H1 (cell line): Measurements from ENCODE around the gene MGMT. TPM values are rescaled to one million over a fixed set of nuclear protein-coding genes. Genes with fewer than 3 reads are reported as not detected.

Experiments used
- CTCF ChIA-PET: fragments of 300-600 bp; sonication (Branson Sonifier 250); formaldehyde crosslinking; loops from one replicate; lab custom pipeline; 2021; ENCODE audit not compliant: partially characterized antibody; lab: Charles Lee
- POLR2A ChIA-PET: fragments of 300-600 bp; sonication (Branson Sonifier 250); formaldehyde crosslinking; loops from one replicate; lab custom pipeline; 2021; ENCODE audit warnings: inconsistent platforms; ENCODE audit not compliant: partially characterized antibody; lab: Charles Lee
- DNase-seq, 2 experiments: peaks; one replicate each; pipeline versions ENCODE4 v3.0.0 to v3.0.0-alpha.2; 2010 to 2022; ENCODE audit warnings: low spot score in 2 of 2, low read depth in 1 of 2, mixed read lengths in 1 of 2
- FAIRE-seq: peaks from 2 replicates; lab custom pipeline; 2011; peaks lifted over from hg19 to GRCh38; lab: Jason Lieb, UNC
- H2AFZ ChIP-seq: 2 replicates; pipeline ENCODE4 v1.8.1; 2012; ENCODE audit warnings: low read length, inconsistent platforms
- H2AK5ac ChIP-seq: 2 replicates; pipeline ENCODE4 v1.6.1; 2013; ENCODE audit warnings: low read depth, low read length
- H2BK120ac ChIP-seq: replicated peaks from 2 replicates; pipeline ENCODE3; 2013; ENCODE audit warnings: low read depth, low read length, inconsistent platforms
- H2BK12ac ChIP-seq: 2 replicates; pipeline ENCODE4 v1.6.1; 2013; ENCODE audit warnings: low read depth, low read length
- H2BK15ac ChIP-seq: 2 replicates; pipeline ENCODE4 v1.6.1; 2013; ENCODE audit warnings: low read length
- H2BK20ac ChIP-seq: 2 replicates; pipeline ENCODE4 v1.6.1; 2013; ENCODE audit warnings: low read length
- H2BK5ac ChIP-seq: 2 replicates; pipeline ENCODE4 v1.6.1; 2013; ENCODE audit warnings: low read depth, low read length
- H3K14ac ChIP-seq: 2 replicates; pipeline ENCODE4 v1.6.1; 2013; ENCODE audit warnings: inconsistent platforms; ENCODE audit not compliant: insufficient read length
- H3K18ac ChIP-seq: 2 replicates; pipeline ENCODE4 v1.6.1; 2013; ENCODE audit warnings: low read length; ENCODE audit errors: extremely low read depth
- H3K23ac ChIP-seq: 2 replicates; pipeline ENCODE4 v1.6.1; 2013; ENCODE audit warnings: inconsistent platforms; ENCODE audit not compliant: insufficient read length
- H3K23me2 ChIP-seq: 2 replicates; pipeline ENCODE4 v1.6.1; 2013; ENCODE audit warnings: low read depth, low read length
- H3K27ac ChIP-seq: 2 replicates; pipeline ENCODE4 v1.6.1; 2011; ENCODE audit warnings: low read depth, low read length, inconsistent platforms
- H3K27me3 ChIP-seq, 4 experiments: replicated peaks in 1 of 4; 1 replicate in 1 of 4; 2 replicates in 3 of 4; pipeline versions ENCODE4 v1.6.1 to v1.8.1; 2011 to 2013; ENCODE audit warnings: low read length in 3 of 4, mild to moderate bottlenecking in 3 of 4, inconsistent platforms in 2 of 4, mixed read lengths in 2 of 4, moderate library complexity in 1 of 4; ENCODE audit not compliant: control insufficient read depth in 3 of 4, insufficient read depth in 3 of 4; ENCODE audit errors: extremely low read depth in 1 of 4
- H3K36me3 ChIP-seq, 4 experiments: 2 replicates each; pipeline versions ENCODE4 v1.6.1 to v1.8.1; 2011 to 2013; ENCODE audit warnings: mild to moderate bottlenecking in 4 of 4, low read length in 3 of 4, moderate library complexity in 2 of 4, control low read depth in 1 of 4, inconsistent platforms in 1 of 4; ENCODE audit not compliant: insufficient read depth in 4 of 4, control insufficient read depth in 2 of 4
- H3K4ac ChIP-seq: replicated peaks from 2 replicates; pipeline ENCODE3; 2013; ENCODE audit warnings: low read length, low read depth, mixed read lengths, inconsistent platforms; ENCODE audit not compliant: insufficient read length
- H3K4me1 ChIP-seq, 4 experiments: replicated peaks in 1 of 4; 1 replicate in 1 of 4; 2 replicates in 3 of 4; pipeline versions ENCODE4 v1.6.1 to v1.8.1; 2011 to 2013; ENCODE audit warnings: low read length in 3 of 4, inconsistent platforms in 2 of 4, mixed read lengths in 1 of 4; ENCODE audit not compliant: insufficient read depth in 4 of 4, control insufficient read depth in 3 of 4
- H3K4me2 ChIP-seq, 2 experiments: 2 replicates each; pipeline versions ENCODE4 v1.6.1 to v1.8.1; 2011 to 2013; ENCODE audit warnings: low read depth in 2 of 2, low read length in 2 of 2, control low read depth in 1 of 2, inconsistent platforms in 1 of 2, mild to moderate bottlenecking in 1 of 2; ENCODE audit not compliant: insufficient read depth in 1 of 2
- H3K4me3 ChIP-seq, 4 experiments: fragments of 200-600, 300-600 bp in 1 of 4; sonication (generic), shearing (Covaris generic), sonication (Bioruptor Twin) in 1 of 4; 2 replicates each; pipeline versions ENCODE4 v1.5.1 to v1.8.1; 2011 to 2016; ENCODE audit warnings: low read length in 4 of 4, low read depth in 3 of 4, control low read depth in 2 of 4, inconsistent platforms in 2 of 4, mild to moderate bottlenecking in 2 of 4, mixed read lengths in 1 of 4, moderate library complexity in 1 of 4; ENCODE audit not compliant: insufficient read depth in 2 of 4; ENCODE audit errors: extremely low read depth in 1 of 4
- H3K56ac ChIP-seq: replicated peaks from 2 replicates; pipeline ENCODE3; 2013; ENCODE audit warnings: low read depth, mild to moderate bottlenecking, mixed read lengths, low read length, inconsistent platforms; ENCODE audit not compliant: insufficient read length
- H3K79me1 ChIP-seq: 2 replicates; pipeline ENCODE4 v1.6.1; 2013; ENCODE audit warnings: low read depth, low read length, control low read depth
- H3K79me2 ChIP-seq, 2 experiments: 2 replicates each; pipeline versions ENCODE4 v1.6.1 to v1.8.1; 2012 to 2013; ENCODE audit warnings: low read length in 2 of 2, mild to moderate bottlenecking in 2 of 2, inconsistent platforms in 1 of 2; ENCODE audit not compliant: insufficient read depth in 2 of 2, control insufficient read depth in 1 of 2
- H3K9ac ChIP-seq, 4 experiments: replicated peaks in 1 of 4; 1 replicate in 1 of 4; 2 replicates in 3 of 4; pipeline versions ENCODE4 v1.6.1 to v1.8.1; 2011 to 2013; ENCODE audit warnings: low read depth in 3 of 4, low read length in 3 of 4, control low read depth in 2 of 4, mild to moderate bottlenecking in 2 of 4, moderate library complexity in 2 of 4, inconsistent platforms in 1 of 4; ENCODE audit errors: extremely low read depth in 1 of 4
- H3K9me3 ChIP-seq, 2 experiments: 2 replicates each; pipeline versions ENCODE4 v1.6.1 to v1.8.1; 2012 to 2013; ENCODE audit warnings: mild to moderate bottlenecking in 2 of 2, moderate library complexity in 2 of 2, control low read depth in 1 of 2, inconsistent platforms in 1 of 2, low read depth in 1 of 2, low read length in 1 of 2, mixed read lengths in 1 of 2; ENCODE audit not compliant: insufficient read depth in 2 of 2
- H4K20me1 ChIP-seq, 2 experiments: replicated peaks in 1 of 2; 2 replicates each; pipeline versions ENCODE3 to v1.8.1; 2011 to 2013; ENCODE audit warnings: inconsistent platforms in 2 of 2, low read length in 2 of 2, mild to moderate bottlenecking in 1 of 2; ENCODE audit not compliant: insufficient read depth in 2 of 2, control insufficient read depth in 1 of 2
- H4K5ac ChIP-seq: 2 replicates; pipeline ENCODE4 v1.6.1; 2013; ENCODE audit warnings: low read length, low read depth, mixed read lengths, inconsistent platforms; ENCODE audit not compliant: insufficient read length
- H4K8ac ChIP-seq: 2 replicates; pipeline ENCODE4 v1.8.0; 2013; ENCODE audit warnings: mild to moderate bottlenecking, moderate library complexity, low read length, inconsistent platforms; ENCODE audit not compliant: insufficient read depth; ENCODE audit errors: extremely low read depth
- H4K91ac ChIP-seq: replicated peaks from 2 replicates; pipeline ENCODE3; 2013; ENCODE audit warnings: low read length, mixed read lengths, inconsistent platforms; ENCODE audit not compliant: insufficient read length
- CBX5 ChIP-seq: fragments of 300-800, 300-1000 bp; sonication (generic); IDR thresholded peaks from 2 replicates; pipeline ENCODE4 v1.7.1; 2016; ENCODE audit warnings: antibody characterized with exemption, low read length, low read depth
- EGR1 ChIP-seq: IDR thresholded peaks from 2 replicates; pipeline ENCODE4 v1.6.1; 2011; ENCODE audit warnings: low read depth, low read length, borderline replicate concordance
- WGBS, 2 experiments: shearing (Covaris generic) in 1 of 2; methylation state at CpG; one replicate each; pipeline versions ENCODE4 v1.1.6 to v1.1.7; 2013 to 2015; ENCODE audit warnings: low lambda C conversion rate in 2 of 2, mixed read lengths in 2 of 2, inconsistent platforms in 1 of 2, low coverage in 1 of 2, missing lambda C conversion rate in 1 of 2; ENCODE audit not compliant: insufficient replicate concordance in 2 of 2, insufficient coverage in 1 of 2, insufficient read length in 1 of 2; ENCODE audit errors: extremely low coverage in 1 of 2, missing lambda C conversion rate in 1 of 2; 5-methylcytosine and 5-hydroxymethylcytosine counted together
- polyA plus RNA-seq, 7 experiments: library from polyadenylated mRNA; depleted of rRNA in 3 of 7; stranded (reverse) in 5 of 7; unstranded in 2 of 7; fragments of >200 nt in 5 of 7; fragments of 200-250 nt in 2 of 7; gene quantifications; 1 replicate in 5 of 7; 2 replicates in 1 of 7; 4 replicates in 1 of 7; pipeline versions ENCODE4 v1.2.1 to v1.2.3, GENCODE V29; 2011 to 2013; ENCODE audit warnings: missing spikeins in 2 of 7, mixed read lengths in 2 of 7
- total RNA-seq: library from RNA; stranded (reverse); fragmentation: NEBNext Ultra II Directional; extraction: Animal tissue kit (Norgen Biotek cat#: 25700); gene quantifications from 2 replicates; pipeline ENCODE4 v1.2.1, GENCODE V29; 2021

The MGMT gene
- total and polyA plus RNA-seq, 2 of the 8 experiments (the other 6 are each of a cell fraction or from before 2014, with no cell fraction given) = 9.9 to 10.7 TPM

- Histone ChIP-seq H3K4me3 (no peak overlapping the region), H3K79me2 (no peaks in the 10 kb centered on the region), H3K9ac (no peak overlapping the region), H4K8ac (no peak overlapping the region), H3K4ac (no peak overlapping the region), H3K4me2 (no peak overlapping the region), H4K20me1 (no peaks in the 10 kb centered on the region), H3K27me3 (no peaks in the 10 kb centered on the region), H3K79me1 (no peaks in the 10 kb centered on the region), H3K14ac (no peak overlapping the region), H2BK120ac (no peak overlapping the region), H3K36me3 (no peaks in the 10 kb centered on the region), H2BK20ac (no peak overlapping the region), H3K4me1 (no peaks in the 10 kb centered on the region; a peak in 1 of 7 replicates), H2BK12ac (no peak overlapping the region), H2BK15ac (no peak overlapping the region), H3K27ac (no peak overlapping the region), H3K9me3 (no peaks in the 10 kb centered on the region), H2AFZ (no peak overlapping the region), H3K23me2 (no peaks in the 10 kb centered on the region), H2AK5ac (no peak overlapping the region), H4K91ac (no peak overlapping the region), H3K56ac (no peak overlapping the region), H3K23ac (no peak overlapping the region), H4K5ac (no peak overlapping the region), H3K18ac (no peak overlapping the region), H2BK5ac (no peak overlapping the region)
- DNase-seq (no peak), FAIRE-seq (no peak)
- WGBS, 2 experiments = 94% methylated on average over 6 of the region's 6 CpGs; no CpG with 5 or more reads in 1 of the 2 experiments
- ChIA-PET CTCF (no interaction called here), POLR2A (no interaction called here)
- TF ChIP-seq EGR1 = no peak
- TF ChIP-seq CBX5 = no peak
Measured at GRCh38 chr10:129455625-129456024, 11.4 kb upstream of the MGMT start.
